Smooth muscle cell (in vitro differentiated cells): ENCODE data around the gene MPST. TPM values are rescaled to one million over a fixed set of nuclear protein-coding genes. Genes with fewer than 3 reads are reported as not detected.

ENCODE experiments used
- DNase-seq: peaks from one replicate; lab custom pipeline; 2025; ENCODE audit not compliant: unreplicated experiment; lab: John Stamatoyannopoulos, UW
- H2AFZ ChIP-seq: fragments of 200-600 bp; sonication (generic); 2 replicates; pipeline ENCODE4 v1.6.0; 2016; ENCODE audit warnings: antibody characterized with exemption, low read depth, mild to moderate bottlenecking
- H3F3A ChIP-seq: fragments of 200-600 bp; sonication (generic); 2 replicates; pipeline ENCODE4 v1.6.0; 2017; ENCODE audit warnings: antibody characterized with exemption, low read depth
- H3K27ac ChIP-seq: fragments of 200-600 bp; sonication (generic); 2 replicates; pipeline ENCODE4 v1.5.1; 2016; ENCODE audit warnings: low read depth, mild to moderate bottlenecking
- H3K27me3 ChIP-seq: fragments of 200-600 bp; sonication (generic); 2 replicates; pipeline ENCODE4 v1.6.1; 2016; ENCODE audit warnings: low read depth, mild to moderate bottlenecking
- H3K36me3 ChIP-seq: fragments of 200-600 bp; sonication (generic); 2 replicates; pipeline ENCODE4 v1.5.1; 2016; ENCODE audit warnings: low read depth
- H3K4me1 ChIP-seq: fragments of 200-600 bp; sonication (generic); 2 replicates; pipeline ENCODE4 v1.5.1; 2016; ENCODE audit warnings: low read depth
- H3K4me2 ChIP-seq: fragments of 200-600 bp; sonication (generic); 2 replicates; pipeline ENCODE4 v1.6.0; 2016; ENCODE audit warnings: mild to moderate bottlenecking
- H3K4me3 ChIP-seq: fragments of 200-600 bp; sonication (generic); 2 replicates; pipeline ENCODE4 v1.5.1; 2016; ENCODE audit warnings: mild to moderate bottlenecking
- H3K79me2 ChIP-seq: fragments of 200-600 bp; sonication (generic); 2 replicates; pipeline ENCODE4 v1.6.0; 2016; ENCODE audit warnings: low read depth, mild to moderate bottlenecking
- H3K9ac ChIP-seq: fragments of 200-600 bp; sonication (generic); 2 replicates; pipeline ENCODE4 v1.6.0; 2016; ENCODE audit warnings: low read depth
- H3K9me3 ChIP-seq: fragments of 200-600 bp; sonication (generic); replicated peaks from 2 replicates; pipeline ENCODE4 v1.5.1; 2016; ENCODE audit warnings: low read depth
- H4K20me1 ChIP-seq: fragments of 200-600 bp; sonication (generic); 2 replicates; pipeline ENCODE4 v1.6.0; 2016; ENCODE audit warnings: low read depth
- CTCF ChIP-seq: fragments of 200-600 bp; sonication (generic); IDR thresholded peaks from 2 replicates; pipeline ENCODE4 v1.5.1; 2017; ENCODE audit warnings: borderline replicate concordance, mild to moderate bottlenecking, antibody characterized with exemption; ENCODE audit not compliant: insufficient read depth, poor library complexity, severe bottlenecking
- WGBS: methylation state at CpG from one replicate; pipeline ENCODE4 v1.1.7; 2016; ENCODE audit warnings: low lambda C conversion rate; 5-methylcytosine and 5-hydroxymethylcytosine counted together
- polyA plus RNA-seq: library from polyadenylated mRNA; unstranded; fragments of >200 nt; fragmentation: Nextera tagmentation; extraction: Ambion mirVana; gene quantifications from 2 replicates; pipeline ENCODE4 v1.2.1, GENCODE V29; 2016
- total RNA-seq: library from RNA; depleted of rRNA; stranded (reverse); fragments of >200 nt; gene quantifications from 2 replicates; pipeline ENCODE4 v1.2.3, GENCODE V29; 2014

The MPST gene
- total and polyA plus RNA-seq, 2 experiments from 2014 or later: 49.9 to 119 TPM

GRCh38 chr22:37054600-37055365, 35.2 kb downstream of the MPST start:
- Histone ChIP-seq H3K9ac (no peak overlapping the region), H3K4me3 (no peak overlapping the region), H3K27ac (no peak overlapping the region), H3K9me3 (no peaks in the 10 kb centered on the region), H3F3A (no peaks in the 10 kb centered on the region), H3K4me1 (peaks cover 6% of the 10 kb centered on the region), H3K79me2 (no peaks in the 10 kb centered on the region), H3K36me3 (no peaks in the 10 kb centered on the region), H3K27me3 (no peaks in the 10 kb centered on the region), H4K20me1 (no peaks in the 10 kb centered on the region), H3K4me2 (no peak overlapping the region), H2AFZ (no peak overlapping the region)
- no peak for DNase-seq
- no peak for TF ChIP-seq CTCF
- 93% methylated on average over 20 of the region's 20 CpGs for WGBS

- Histone ChIP-seq H3K27ac (no peak overlapping the region), H3K9me3 (no peaks in the 10 kb centered on the region), H2AFZ (no peak overlapping the region), H3K4me2 (no peak overlapping the region), H3F3A (no peaks in the 10 kb centered on the region), H3K36me3 (no peaks in the 10 kb centered on the region), H3K79me2 (no peaks in the 10 kb centered on the region), H4K20me1 (no peaks in the 10 kb centered on the region), H3K4me1 (peaks cover 6% of the 10 kb centered on the region), H3K27me3 (no peaks in the 10 kb centered on the region), H3K4me3 (no peak overlapping the region), H3K9ac (no peak overlapping the region)
- no peak for DNase-seq
- 97% methylated on average over 12 of the region's 13 CpGs for WGBS
- TF ChIP-seq CTCF: no peak
Measured at GRCh38 chr22:37056246-37056645, 36.7 kb downstream of the MPST start.

- H2AFZ ChIP-seq: no peak overlapping the region
- no peaks in the 10 kb centered on the region for H3K9me3 ChIP-seq
- H3K36me3 ChIP-seq: no peaks in the 10 kb centered on the region
- TF ChIP-seq CTCF: no peak
- H3K27me3 ChIP-seq: no peaks in the 10 kb centered on the region
- peaks cover 4% of the 10 kb centered on the region for H3K4me1 ChIP-seq
- H3K79me2 ChIP-seq: no peaks in the 10 kb centered on the region
- H3K4me2 ChIP-seq: no peak overlapping the region
- H4K20me1 ChIP-seq: no peaks in the 10 kb centered on the region
- H3F3A ChIP-seq: no peaks in the 10 kb centered on the region
- WGBS: 92% methylated on average over 9 of the region's 9 CpGs
- no peak overlapping the region for H3K9ac ChIP-seq
- no peak overlapping the region for H3K4me3 ChIP-seq
- DNase-seq: no peak
- H3K27ac ChIP-seq: no peak overlapping the region
Measured at GRCh38 chr22:37057226-37057625, 37.7 kb downstream of the MPST start.

- no peak for DNase-seq
- TF ChIP-seq CTCF: no peak
- no peak overlapping the region for H3K4me3 ChIP-seq
- no peak overlapping the region for H3K27ac ChIP-seq
- WGBS: 93% methylated on average over 12 of the region's 12 CpGs
- no peaks in the 10 kb centered on the region for H3K27me3 ChIP-seq
- H3K9ac ChIP-seq: no peak overlapping the region
- no peaks in the 10 kb centered on the region for H4K20me1 ChIP-seq
- no peak overlapping the region for H3K4me2 ChIP-seq
- H3K79me2 ChIP-seq: no peaks in the 10 kb centered on the region
- H3F3A ChIP-seq: no peaks in the 10 kb centered on the region
- H3K36me3 ChIP-seq: no peaks in the 10 kb centered on the region
- H3K4me1 ChIP-seq: no peaks in the 10 kb centered on the region
- H3K9me3 ChIP-seq: no peaks in the 10 kb centered on the region
- H2AFZ ChIP-seq: no peak overlapping the region
Measured at GRCh38 chr22:37057796-37058510, 38.4 kb downstream of the MPST start.
